ENCODE results near the gene LYPD5.

DNA sequence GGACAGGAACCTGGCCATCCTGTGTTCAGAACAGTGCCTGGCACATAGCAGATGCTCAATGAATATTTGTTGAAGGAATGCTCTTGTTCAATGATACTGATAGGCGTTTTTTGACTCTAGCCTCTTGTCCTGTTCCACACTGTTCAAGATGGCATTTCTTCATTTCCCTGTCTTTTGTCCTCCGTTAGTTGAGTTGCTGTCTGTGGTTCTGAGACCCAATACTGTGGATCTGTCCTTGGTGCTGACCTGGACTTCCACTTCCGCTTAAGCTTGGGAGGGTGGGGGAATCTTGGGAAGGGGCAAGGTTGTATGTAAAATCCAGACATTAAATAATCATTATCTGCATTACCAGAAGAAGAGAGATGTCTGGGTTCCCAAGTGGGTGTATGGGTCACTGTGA is 13.2 kb downstream of the LYPD5 start:
- TF ChIP-seq, protein P1, sequence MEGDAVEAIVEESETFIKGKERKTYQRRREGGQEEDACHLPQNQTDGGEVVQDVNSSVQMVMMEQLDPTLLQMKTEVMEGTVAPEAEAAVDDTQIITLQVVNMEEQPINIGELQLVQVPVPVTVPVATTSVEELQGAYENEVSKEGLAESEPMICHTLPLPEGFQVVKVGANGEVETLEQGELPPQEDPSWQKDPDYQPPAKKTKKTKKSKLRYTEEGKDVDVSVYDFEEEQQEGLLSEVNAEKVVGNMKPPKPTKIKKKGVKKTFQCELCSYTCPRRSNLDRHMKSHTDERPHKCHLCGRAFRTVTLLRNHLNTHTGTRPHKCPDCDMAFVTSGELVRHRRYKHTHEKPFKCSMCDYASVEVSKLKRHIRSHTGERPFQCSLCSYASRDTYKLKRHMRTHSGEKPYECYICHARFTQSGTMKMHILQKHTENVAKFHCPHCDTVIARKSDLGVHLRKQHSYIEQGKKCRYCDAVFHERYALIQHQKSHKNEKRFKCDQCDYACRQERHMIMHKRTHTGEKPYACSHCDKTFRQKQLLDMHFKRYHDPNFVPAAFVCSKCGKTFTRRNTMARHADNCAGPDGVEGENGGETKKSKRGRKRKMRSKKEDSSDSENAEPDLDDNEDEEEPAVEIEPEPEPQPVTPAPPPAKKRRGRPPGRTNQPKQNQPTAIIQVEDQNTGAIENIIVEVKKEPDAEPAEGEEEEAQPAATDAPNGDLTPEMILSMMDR (IDR thresholded peaks at IDR 0.05; ENCODE audit: poor library complexity, severe bottlenecking) = no peak
- TF ChIP-seq, protein P2, sequence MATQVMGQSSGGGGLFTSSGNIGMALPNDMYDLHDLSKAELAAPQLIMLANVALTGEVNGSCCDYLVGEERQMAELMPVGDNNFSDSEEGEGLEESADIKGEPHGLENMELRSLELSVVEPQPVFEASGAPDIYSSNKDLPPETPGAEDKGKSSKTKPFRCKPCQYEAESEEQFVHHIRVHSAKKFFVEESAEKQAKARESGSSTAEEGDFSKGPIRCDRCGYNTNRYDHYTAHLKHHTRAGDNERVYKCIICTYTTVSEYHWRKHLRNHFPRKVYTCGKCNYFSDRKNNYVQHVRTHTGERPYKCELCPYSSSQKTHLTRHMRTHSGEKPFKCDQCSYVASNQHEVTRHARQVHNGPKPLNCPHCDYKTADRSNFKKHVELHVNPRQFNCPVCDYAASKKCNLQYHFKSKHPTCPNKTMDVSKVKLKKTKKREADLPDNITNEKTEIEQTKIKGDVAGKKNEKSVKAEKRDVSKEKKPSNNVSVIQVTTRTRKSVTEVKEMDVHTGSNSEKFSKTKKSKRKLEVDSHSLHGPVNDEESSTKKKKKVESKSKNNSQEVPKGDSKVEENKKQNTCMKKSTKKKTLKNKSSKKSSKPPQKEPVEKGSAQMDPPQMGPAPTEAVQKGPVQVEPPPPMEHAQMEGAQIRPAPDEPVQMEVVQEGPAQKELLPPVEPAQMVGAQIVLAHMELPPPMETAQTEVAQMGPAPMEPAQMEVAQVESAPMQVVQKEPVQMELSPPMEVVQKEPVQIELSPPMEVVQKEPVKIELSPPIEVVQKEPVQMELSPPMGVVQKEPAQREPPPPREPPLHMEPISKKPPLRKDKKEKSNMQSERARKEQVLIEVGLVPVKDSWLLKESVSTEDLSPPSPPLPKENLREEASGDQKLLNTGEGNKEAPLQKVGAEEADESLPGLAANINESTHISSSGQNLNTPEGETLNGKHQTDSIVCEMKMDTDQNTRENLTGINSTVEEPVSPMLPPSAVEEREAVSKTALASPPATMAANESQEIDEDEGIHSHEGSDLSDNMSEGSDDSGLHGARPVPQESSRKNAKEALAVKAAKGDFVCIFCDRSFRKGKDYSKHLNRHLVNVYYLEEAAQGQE (IDR thresholded peaks at IDR 0.05; ENCODE audit: borderline replicate concordance) = no peak
- no peak for TF ChIP-seq TAF1 (IDR thresholded peaks at IDR 0.05; ENCODE audit: low read depth)
- no peak for TF ChIP-seq MXI1 (conservative IDR thresholded peaks at IDR 0.05; ENCODE audit: poor library complexity, severe bottlenecking)
- no peak for TF ChIP-seq EZH2 (IDR thresholded peaks at IDR 0.05; ENCODE audit: borderline replicate concordance, insufficient read depth, low read length, poor library complexity, severe bottlenecking)
- no peak for TF ChIP-seq RAD21 (conservative IDR thresholded peaks at IDR 0.05)
- no peak for TF ChIP-seq POLR2AphosphoS5 (IDR thresholded peaks at IDR 0.05)

Data from neural cell (in vitro differentiated cells).